CD14-positive monocyte (primary cell): Measurements from ENCODE around the gene TIPARP. TPM values are rescaled to one million over a fixed set of nuclear protein-coding genes. Genes with fewer than 3 reads are reported as not detected.

ENCODE experiments used
- DNase-seq, 3 donors: peaks; one replicate each; pipeline ENCODE4 v3.0.0-alpha.2; 2011 to 2022
- H2AFZ ChIP-seq: 2 replicates; pipeline ENCODE4 v1.6.0; 2012; ENCODE audit warnings: mild to moderate bottlenecking, low read depth, low read length, inconsistent platforms; ENCODE audit not compliant: insufficient read depth, poor library complexity, severe bottlenecking
- H3K27ac ChIP-seq, 2 donors: 1 replicate in 1 of 2; 2 replicates in 1 of 2; pipeline ENCODE4 v1.5.1; 2012 to 2013; ENCODE audit warnings: low read length in 2 of 2, control low read depth in 1 of 2, inconsistent platforms in 1 of 2, low read depth in 1 of 2, mild to moderate bottlenecking in 1 of 2
- H3K27me3 ChIP-seq, 2 donors: one replicate each; pipeline versions ENCODE4 v1.6.0 to v1.6.1; 2011 to 2013; ENCODE audit warnings: low read length in 2 of 2; ENCODE audit not compliant: control insufficient read depth in 2 of 2, insufficient read depth in 2 of 2
- H3K36me3 ChIP-seq, 2 donors: replicated peaks in 1 of 2; 1 replicate in 1 of 2; 2 replicates in 1 of 2; pipeline versions ENCODE4 v1.5.1 to v1.6.1; 2012 to 2013; ENCODE audit warnings: low read length in 2 of 2, control low read depth in 1 of 2, inconsistent platforms in 1 of 2, mild to moderate bottlenecking in 1 of 2; ENCODE audit not compliant: insufficient read depth in 2 of 2, control insufficient read depth in 1 of 2
- H3K4me1 ChIP-seq, 2 donors: 1 replicate in 1 of 2; 2 replicates in 1 of 2; pipeline versions ENCODE4 v1.5.1 to v1.6.1; 2012 to 2013; ENCODE audit warnings: low read length in 2 of 2, control low read depth in 1 of 2, inconsistent platforms in 1 of 2, mild to moderate bottlenecking in 1 of 2, moderate library complexity in 1 of 2; ENCODE audit not compliant: insufficient read depth in 2 of 2, control insufficient read depth in 1 of 2
- H3K4me2 ChIP-seq: replicated peaks from 2 replicates; pipeline ENCODE3; 2012; ENCODE audit warnings: low read length, moderate library complexity, mild to moderate bottlenecking; ENCODE audit not compliant: poor library complexity, severe bottlenecking; ENCODE audit errors: extremely low read depth
- H3K4me3 ChIP-seq, 3 experiments: fragments of 200-600 bp in 1 of 3; sonication (generic) in 1 of 3; replicated peaks in 1 of 3; 1 replicate in 2 of 3; 2 replicates in 1 of 3; pipeline ENCODE4 v1.5.1; 2011 to 2013; ENCODE audit warnings: low read length in 3 of 3, mild to moderate bottlenecking in 3 of 3, control low read depth in 2 of 3, low read depth in 2 of 3, inconsistent platforms in 1 of 3, moderate library complexity in 1 of 3
- H3K79me2 ChIP-seq: 2 replicates; pipeline ENCODE4 v1.6.0; 2012; ENCODE audit warnings: mild to moderate bottlenecking, control low read depth, inconsistent platforms, low read length, moderate library complexity; ENCODE audit not compliant: insufficient read depth
- H3K9ac ChIP-seq: 2 replicates; pipeline ENCODE4 v1.6.0; 2017; ENCODE audit warnings: low read length, mild to moderate bottlenecking; ENCODE audit not compliant: insufficient read depth, poor library complexity, severe bottlenecking
- H3K9me3 ChIP-seq, 2 donors: replicated peaks in 1 of 2; 1 replicate in 1 of 2; 2 replicates in 1 of 2; pipeline versions ENCODE4 v1.5.1 to v1.6.1; 2012 to 2013; ENCODE audit warnings: low read length in 2 of 2, control low read depth in 1 of 2; ENCODE audit not compliant: control insufficient read depth in 1 of 2, insufficient read depth in 1 of 2
- H4K20me1 ChIP-seq: 2 replicates; pipeline ENCODE4 v1.6.0; 2012; ENCODE audit warnings: mild to moderate bottlenecking, low read length, control low read depth, moderate library complexity; ENCODE audit not compliant: insufficient read depth
- H3K27ac Mint-ChIP-seq, 7 donors: one replicate each; pipeline ENCODE4 v1.8.0; 2020; ENCODE audit warnings: mild to moderate bottlenecking in 7 of 7, mixed read lengths in 7 of 7, moderate library complexity in 6 of 7, inconsistent platforms in 2 of 7
- H3K27me3 Mint-ChIP-seq, 3 donors: one replicate each; pipeline ENCODE4 v1.8.0; 2021 to 2022; ENCODE audit warnings: low read depth in 3 of 3, mild to moderate bottlenecking in 3 of 3, mixed read lengths in 3 of 3, moderate library complexity in 3 of 3, inconsistent platforms in 1 of 3
- H3K36me3 Mint-ChIP-seq, 2 donors: one replicate each; pipeline ENCODE4 v1.8.0; 2020; ENCODE audit warnings: mixed read lengths in 2 of 2, inconsistent platforms in 1 of 2, mild to moderate bottlenecking in 1 of 2
- H3K4me1 Mint-ChIP-seq: one replicate; pipeline ENCODE4 v1.8.0; 2020; ENCODE audit warnings: mild to moderate bottlenecking, mixed read lengths
- H3K4me3 Mint-ChIP-seq, 2 donors: one replicate each; pipeline ENCODE4 v1.8.0; 2020; ENCODE audit warnings: mild to moderate bottlenecking in 2 of 2, mixed read lengths in 2 of 2, moderate library complexity in 1 of 2
- H3K9me3 Mint-ChIP-seq, 7 donors: one replicate each; pipeline ENCODE4 v1.8.0; 2020 to 2022; ENCODE audit warnings: mixed read lengths in 7 of 7, mild to moderate bottlenecking in 6 of 7, moderate library complexity in 6 of 7, inconsistent platforms in 2 of 7
- WGBS: methylation state at CpG from one replicate; pipeline ENCODE4 v1.1.5; 2013; ENCODE audit warnings: missing lambda C conversion rate; ENCODE audit not compliant: insufficient coverage; 5-methylcytosine and 5-hydroxymethylcytosine counted together
- intact Hi-C, 2 donors: fragments of 100-400 bp; cut with micrococcal nuclease; formaldehyde crosslinking; loops; one replicate each; pipeline versions ENCODE4 v1.15.0 to v1.15.1; 2023
- polyA plus RNA-seq, 3 donors: library from polyadenylated mRNA; depleted of rRNA in 1 of 3; unstranded in 2 of 3; stranded (reverse) in 1 of 3; fragments of 300-500 nt in 2 of 3; fragments of >200 nt in 1 of 3; fragmentation: Illumina TruSeq in 2 of 3; gene quantifications; 1 replicate in 2 of 3; 2 replicates in 1 of 3; pipeline ENCODE4 v1.2.3, GENCODE V29; 2012 to 2021
- TF ChIP-seq, protein P1 (sequence below): fragments of 200-600 bp; IDR thresholded peaks from one replicate; pipeline ENCODE4 v1.8.0; 2022; ENCODE audit warnings: antibody characterized with exemption, mild to moderate bottlenecking

Gene TIPARP
- polyA plus RNA-seq, 3 donors, result 12.7 to 42.5 (median 16.7) TPM

GRCh38 chr3:156658732-156659090 lies 15.7 kb upstream of the TIPARP start:
- Mint-ChIP-seq H3K4me1 (peaks cover 35% of the 10 kb centered on the region), H3K27ac (no peak overlapping the region), H3K36me3 (no peaks in the 10 kb centered on the region), H3K9me3 (no peaks in the 10 kb centered on the region), H3K4me3 (no peak overlapping the region), H3K27me3 (peaks cover 0 to 2% (median 0%) of the 10 kb centered on the region in 3 donors)
- intact Hi-C loops, result no loop called here
- no peak overlapping the region for H3K4me3 ChIP-seq
- no CpG with 5 or more reads among the region's 1 CpG for WGBS
- H3K4me2 ChIP-seq, result no peak overlapping the region
- H3K79me2 ChIP-seq, result no peaks in the 10 kb centered on the region
- no peaks in the 10 kb centered on the region for H3K36me3 ChIP-seq
- peaks cover 19 to 30% of the 10 kb centered on the region in 2 donors for H3K4me1 ChIP-seq
- TF ChIP-seq, protein P1, sequence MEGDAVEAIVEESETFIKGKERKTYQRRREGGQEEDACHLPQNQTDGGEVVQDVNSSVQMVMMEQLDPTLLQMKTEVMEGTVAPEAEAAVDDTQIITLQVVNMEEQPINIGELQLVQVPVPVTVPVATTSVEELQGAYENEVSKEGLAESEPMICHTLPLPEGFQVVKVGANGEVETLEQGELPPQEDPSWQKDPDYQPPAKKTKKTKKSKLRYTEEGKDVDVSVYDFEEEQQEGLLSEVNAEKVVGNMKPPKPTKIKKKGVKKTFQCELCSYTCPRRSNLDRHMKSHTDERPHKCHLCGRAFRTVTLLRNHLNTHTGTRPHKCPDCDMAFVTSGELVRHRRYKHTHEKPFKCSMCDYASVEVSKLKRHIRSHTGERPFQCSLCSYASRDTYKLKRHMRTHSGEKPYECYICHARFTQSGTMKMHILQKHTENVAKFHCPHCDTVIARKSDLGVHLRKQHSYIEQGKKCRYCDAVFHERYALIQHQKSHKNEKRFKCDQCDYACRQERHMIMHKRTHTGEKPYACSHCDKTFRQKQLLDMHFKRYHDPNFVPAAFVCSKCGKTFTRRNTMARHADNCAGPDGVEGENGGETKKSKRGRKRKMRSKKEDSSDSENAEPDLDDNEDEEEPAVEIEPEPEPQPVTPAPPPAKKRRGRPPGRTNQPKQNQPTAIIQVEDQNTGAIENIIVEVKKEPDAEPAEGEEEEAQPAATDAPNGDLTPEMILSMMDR, result no peak
- H3K27ac ChIP-seq, result no peak overlapping the region
- no peak overlapping the region for H3K9ac ChIP-seq
- no peak for DNase-seq
- H3K27me3 ChIP-seq, result no peaks in the 10 kb centered on the region
- no peak overlapping the region for H2AFZ ChIP-seq
- no peaks in the 10 kb centered on the region for H3K9me3 ChIP-seq
- no peaks in the 10 kb centered on the region for H4K20me1 ChIP-seq

DNA sequence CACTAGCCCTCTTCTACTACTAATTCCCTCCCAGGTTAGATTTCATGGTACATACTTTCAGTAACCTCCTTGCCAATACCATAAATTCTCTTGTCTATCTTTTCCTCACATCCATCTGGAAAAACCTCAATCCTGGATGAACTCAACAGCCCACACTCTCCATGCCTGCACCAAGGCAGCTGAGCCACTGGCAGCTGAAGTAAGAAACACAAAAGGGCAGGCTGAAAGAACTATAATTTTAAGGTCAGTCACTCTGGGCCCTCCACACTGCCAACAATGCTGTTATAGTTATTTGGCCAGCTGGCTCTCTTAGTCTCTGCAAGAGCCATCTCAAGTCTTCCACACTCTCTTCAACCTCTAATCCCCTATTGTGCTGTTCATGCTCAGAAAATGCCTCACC lies 15.1 kb upstream of the TIPARP start:
- intact Hi-C loops, result no loop called here
- TF ChIP-seq, protein P1, result no peak

More for the DNA sequence above, 15.1 kb upstream of the TIPARP start:
- Histone ChIP-seq H4K20me1 (no peaks in the 10 kb centered on the region), H2AFZ (no peak overlapping the region), H3K4me2 (no peak overlapping the region), H3K27ac (no peak overlapping the region), H3K4me1 (peaks cover 24 to 35% of the 10 kb centered on the region in 2 donors), H3K27me3 (no peaks in the 10 kb centered on the region), H3K9me3 (no peaks in the 10 kb centered on the region), H3K9ac (no peak overlapping the region), H3K36me3 (no peaks in the 10 kb centered on the region), H3K79me2 (no peaks in the 10 kb centered on the region), H3K4me3 (no peak overlapping the region)
- no peak for DNase-seq
- H3K27me3 Mint-ChIP-seq, result peaks cover 0 to 2% (median 0%) of the 10 kb centered on the region in 3 donors
- H3K9me3 Mint-ChIP-seq, result no peaks in the 10 kb centered on the region
- peaks cover 38% of the 10 kb centered on the region for H3K4me1 Mint-ChIP-seq
- no peaks in the 10 kb centered on the region for H3K36me3 Mint-ChIP-seq
- no peak overlapping the region for H3K4me3 Mint-ChIP-seq
- peak overlapping the region in 1 of 7 donors; percentile 40 for H3K27ac Mint-ChIP-seq
